Stimulated activated CD8-positive, alpha-beta memory T cell treated with anti-CD3 and anti-CD28 coated beads, Interleukin-2, amount 100 ng/mL, for 1 hour (primary cell): ENCODE data around the gene MYCBP2.
"Not testable (repeated sequence)": the region's sequence is repeated elsewhere in the genome, so short reads cannot be mapped to it uniquely, and the experiment has no call there.

Experiments used
- DNase-seq, 2 donors: peaks; one replicate each; pipeline ENCODE4 v3.0.0-alpha.2; 2020; ENCODE audit warnings: low read depth in 2 of 2

The MYCBP2 gene

DNA sequence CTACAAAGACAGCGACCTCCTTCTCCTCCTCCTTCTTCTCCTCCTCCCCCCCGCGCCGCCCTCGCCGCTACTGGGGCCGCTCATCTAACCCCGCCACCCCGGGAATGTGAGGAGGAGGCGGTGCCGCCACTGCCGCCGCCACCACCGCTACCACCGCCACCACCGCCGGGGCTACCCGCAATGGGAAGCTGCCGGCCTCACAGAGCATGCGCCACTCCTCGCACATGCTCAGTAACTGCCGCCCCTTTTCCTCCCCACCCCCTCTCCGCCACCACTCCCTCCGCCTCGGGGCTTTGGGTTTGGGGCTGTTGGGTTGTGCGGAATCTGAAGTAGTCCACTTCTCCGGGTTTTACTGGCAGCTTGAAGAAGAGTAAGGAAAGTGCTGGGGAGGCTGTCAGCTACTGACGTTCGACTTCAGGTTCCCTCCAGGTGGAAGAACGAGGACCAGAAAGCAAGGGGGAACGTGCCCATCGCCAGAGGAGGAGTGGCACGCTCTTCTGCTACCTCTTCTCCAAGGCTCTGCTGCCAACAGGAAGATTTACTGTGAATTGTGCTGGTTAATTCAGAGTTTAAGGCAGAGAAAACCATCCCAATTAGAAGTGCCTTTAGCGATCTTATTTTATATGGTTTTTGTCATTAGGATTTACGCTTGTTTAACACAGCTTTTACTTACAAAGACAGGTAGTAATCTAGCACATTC is at the start of gene MYCBP2:
Gene MYCBP2 (minus strand): TSS at position 190 of the 700 bp plus-strand sequence. CDS start 319 bp downstream, outside the sequence.
- DNase-seq: peak; percentile 93 to 95

DNA sequence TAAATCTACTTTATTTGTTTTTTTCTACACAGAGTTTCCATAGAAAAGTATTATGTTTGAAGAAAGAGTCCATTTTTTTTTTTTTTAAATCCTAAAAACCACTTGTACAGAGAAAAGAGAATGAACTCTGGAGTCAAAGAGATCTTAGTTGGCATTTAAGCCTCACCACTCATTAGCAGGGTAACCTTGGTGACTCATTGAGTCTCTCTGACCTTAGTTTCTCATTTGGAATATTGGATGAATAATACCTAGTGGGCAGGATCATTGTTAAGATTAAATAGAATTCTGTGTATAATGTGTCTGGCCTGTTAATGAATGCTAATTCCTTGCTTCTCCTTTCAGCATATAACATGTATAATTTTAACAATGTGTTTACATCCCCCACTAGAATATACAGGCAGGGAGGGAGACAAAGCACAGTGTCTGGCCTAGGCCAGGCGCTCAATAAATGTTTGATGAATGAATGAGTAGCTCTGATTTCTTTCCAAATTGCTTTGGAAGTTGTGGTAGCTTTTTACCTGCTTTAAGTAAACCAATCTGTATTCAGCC is 48.7 kb upstream of the MYCBP2 start:
- DNase-seq: no peak

DNA sequence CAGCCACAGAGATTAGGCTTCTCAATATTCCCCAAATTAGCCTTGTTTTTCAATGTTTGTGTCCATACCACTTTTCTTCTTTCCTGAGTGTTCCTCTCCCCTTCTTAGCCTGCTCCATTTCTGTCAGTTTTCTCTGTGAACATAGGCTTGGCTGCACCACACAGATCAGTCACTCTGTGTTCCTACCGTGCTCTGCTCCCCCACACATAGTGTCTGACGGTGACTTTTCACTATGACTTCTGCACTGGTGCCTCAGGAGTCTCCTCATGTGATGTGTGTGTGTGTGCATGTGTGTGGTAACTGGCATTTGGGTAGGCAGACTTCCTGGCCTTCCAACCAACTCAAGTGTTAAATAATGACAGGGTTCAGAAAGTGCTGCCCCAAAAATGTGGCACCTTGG is 47.9 kb upstream of the MYCBP2 start:
- DNase-seq: no peak

- no peak for DNase-seq
Observed at GRCh38 chr13:77374339-77374738, 47.4 kb upstream of the MYCBP2 start.

DNA sequence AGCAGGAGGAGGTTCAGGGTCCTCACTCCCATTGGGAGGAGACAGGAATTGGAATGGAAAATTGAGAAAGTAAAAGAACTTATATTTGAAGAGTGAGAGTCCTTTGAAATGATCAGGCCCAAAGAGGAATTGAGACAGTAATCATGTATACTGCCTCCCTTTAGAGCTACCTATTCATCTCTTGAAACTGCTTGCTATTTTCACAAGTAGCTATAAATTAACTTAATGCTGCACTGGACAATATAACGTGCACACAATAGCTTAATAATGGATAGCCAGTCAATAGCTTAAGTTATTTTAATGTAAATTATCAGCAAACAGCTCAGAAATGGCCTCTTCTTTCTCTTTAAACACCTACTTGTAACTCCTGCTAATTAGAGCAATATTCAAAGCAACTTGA is 46.6 kb upstream of the MYCBP2 start:
- DNase-seq: no peak

GRCh38 chr13:77372275-77372674 is 45.4 kb upstream of the MYCBP2 start:
- no peak for DNase-seq

GRCh38 chr13:77370888-77371287 is 44.0 kb upstream of the MYCBP2 start:
- DNase-seq: no peak

DNA sequence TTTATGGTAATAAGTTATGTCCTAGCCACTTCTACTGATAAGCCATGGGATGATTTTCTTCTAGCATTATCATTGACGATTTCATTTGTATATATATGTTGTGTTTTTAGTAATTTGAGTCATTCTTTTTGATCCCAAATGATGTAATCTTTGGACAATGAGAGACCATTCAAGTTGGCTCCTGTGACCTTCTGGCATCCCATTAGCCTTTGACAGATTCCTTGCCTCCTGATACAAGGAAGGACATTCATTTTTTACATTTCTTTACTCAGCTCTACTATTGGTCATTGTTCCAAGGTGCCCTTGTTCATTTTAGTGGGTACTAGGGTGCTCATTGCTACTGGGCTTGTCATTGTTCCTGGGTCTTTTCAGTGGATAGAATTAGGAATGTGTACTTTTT is 35.3 kb upstream of the MYCBP2 start:
- no peak for DNase-seq

DNA sequence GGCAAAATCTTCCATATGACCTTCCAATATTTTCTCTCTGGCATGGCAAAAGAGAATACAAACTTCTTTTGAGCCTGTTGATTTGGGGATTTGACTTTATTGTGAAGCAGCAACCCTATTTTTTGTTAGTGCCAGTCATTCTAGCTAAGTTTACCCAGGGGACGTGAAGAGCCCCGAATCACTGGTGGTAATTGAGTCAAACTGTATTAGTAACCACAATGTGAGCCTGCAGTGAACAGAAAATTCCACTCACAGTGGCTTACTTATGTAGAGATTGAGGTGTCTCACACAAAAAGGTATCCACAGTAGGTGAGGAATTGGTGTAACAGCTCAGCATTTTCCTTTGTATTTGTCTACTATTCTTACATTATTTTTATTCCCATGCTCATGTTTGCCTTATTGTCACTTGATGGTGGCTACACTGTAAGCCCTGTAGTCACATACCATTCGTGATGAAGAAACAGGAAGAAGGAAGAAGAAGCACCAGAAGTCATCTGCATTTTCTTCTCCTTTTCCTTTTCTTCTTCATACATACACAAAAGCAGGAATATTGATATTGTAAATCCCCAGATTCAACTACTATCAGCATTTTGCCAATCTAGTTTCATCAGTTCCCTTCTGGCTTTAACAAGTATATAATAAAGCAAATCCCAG is 33.3 kb upstream of the MYCBP2 start:
- DNase-seq: no peak

- DNase-seq: no peak
Observed at GRCh38 chr13:77359171-77359570, 32.3 kb upstream of the MYCBP2 start.

- no peak for DNase-seq
Observed at GRCh38 chr13:77358001-77358400, 31.1 kb upstream of the MYCBP2 start.

DNA sequence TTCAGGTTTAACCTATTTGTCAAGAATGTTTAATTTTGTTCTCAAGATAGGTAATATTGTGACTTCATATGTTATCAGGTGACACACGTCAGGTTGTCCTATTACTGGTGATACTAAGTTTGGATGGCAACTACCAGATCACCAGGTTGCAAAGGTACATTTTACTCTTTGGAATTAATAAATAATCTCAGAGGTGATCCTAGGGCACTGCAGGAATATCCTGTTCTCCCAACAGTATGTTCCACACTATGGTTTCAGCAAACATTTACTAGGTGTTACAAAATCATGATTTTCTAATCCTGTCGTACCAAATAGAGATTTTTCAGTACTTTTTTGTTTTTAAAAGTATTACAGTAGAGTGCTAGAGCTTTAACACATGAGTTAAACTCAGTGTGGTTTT is 29.3 kb upstream of the MYCBP2 start:
- DNase-seq: no peak

GRCh38 chr13:77353995-77354394 is 27.1 kb upstream of the MYCBP2 start:
- no peak for DNase-seq

DNA sequence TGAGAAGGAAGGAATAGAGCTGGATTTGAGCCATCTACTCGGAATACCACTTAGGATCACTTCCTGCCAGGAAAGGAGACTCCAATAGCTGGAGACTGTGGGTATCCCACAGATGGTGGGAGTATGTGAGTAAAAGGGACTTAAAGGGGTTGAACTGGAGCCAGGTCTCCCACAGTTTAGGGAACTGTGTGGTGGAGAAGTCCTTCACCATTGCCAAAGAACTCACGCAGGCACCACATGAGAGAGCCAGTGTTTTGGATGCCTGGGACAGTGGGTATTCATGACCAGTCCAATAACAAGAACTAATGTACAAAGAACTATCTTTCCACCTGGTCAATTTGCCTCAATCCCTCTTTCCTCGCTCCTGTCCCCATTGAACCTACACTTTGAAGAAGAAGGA is 24.4 kb upstream of the MYCBP2 start:
- DNase-seq: no peak

GRCh38 chr13:77350811-77351210 is 23.9 kb upstream of the MYCBP2 start:
- DNase-seq: no peak

- no peak for DNase-seq
Observed at GRCh38 chr13:77349365-77349764, 22.5 kb upstream of the MYCBP2 start.

DNA sequence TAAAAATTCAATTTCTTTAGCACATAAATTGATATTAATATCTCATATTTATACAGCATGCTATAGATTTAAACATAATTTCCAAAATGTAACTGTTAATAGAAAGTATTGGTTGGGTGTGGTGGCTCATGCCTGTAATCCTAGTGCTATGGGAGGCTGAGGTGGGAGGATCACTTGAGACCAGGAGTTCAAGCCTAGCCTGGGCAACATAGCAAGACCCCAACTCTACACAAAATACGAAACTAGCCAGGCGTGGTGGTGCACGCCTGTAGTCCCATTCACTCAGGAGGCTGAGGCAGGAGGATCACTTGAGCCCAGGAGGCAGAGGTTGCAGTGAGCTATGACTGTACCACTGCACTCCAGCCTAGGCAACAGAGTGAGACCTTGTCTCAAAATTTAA is 20.5 kb upstream of the MYCBP2 start:
- not testable (repeated sequence) for DNase-seq

DNA sequence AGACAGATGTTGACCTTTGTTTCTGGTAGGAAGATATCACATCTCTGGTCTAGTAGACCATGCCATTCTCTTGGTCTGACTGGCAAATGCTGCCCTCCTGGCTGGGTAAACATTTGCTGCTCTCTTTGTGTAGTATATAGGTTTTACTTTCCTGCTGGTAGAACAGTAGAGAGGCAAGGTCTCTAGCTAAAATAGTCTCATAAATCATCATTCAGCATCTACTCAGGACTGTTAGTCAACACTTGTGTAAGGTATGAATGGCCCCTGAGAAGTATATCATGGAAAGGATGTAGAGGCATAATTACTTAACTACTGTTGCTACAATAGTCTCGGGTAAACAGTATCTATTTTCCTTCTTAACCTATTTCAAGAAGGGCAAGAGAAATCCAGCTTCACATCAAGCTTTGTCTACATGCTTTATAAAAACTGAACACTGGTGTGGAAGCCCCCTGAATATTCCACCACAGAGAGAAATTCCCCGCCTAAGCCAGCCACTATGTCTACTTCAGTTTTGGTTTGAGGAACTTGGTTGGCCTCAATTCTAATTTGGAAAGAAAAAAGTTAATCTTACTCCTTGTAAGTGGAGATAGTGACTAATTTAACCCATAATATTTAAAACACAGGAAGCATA is 18.4 kb upstream of the MYCBP2 start:
- no peak for DNase-seq

GRCh38 chr13:77343841-77344240 is 16.9 kb upstream of the MYCBP2 start:
- DNase-seq: no peak

DNA sequence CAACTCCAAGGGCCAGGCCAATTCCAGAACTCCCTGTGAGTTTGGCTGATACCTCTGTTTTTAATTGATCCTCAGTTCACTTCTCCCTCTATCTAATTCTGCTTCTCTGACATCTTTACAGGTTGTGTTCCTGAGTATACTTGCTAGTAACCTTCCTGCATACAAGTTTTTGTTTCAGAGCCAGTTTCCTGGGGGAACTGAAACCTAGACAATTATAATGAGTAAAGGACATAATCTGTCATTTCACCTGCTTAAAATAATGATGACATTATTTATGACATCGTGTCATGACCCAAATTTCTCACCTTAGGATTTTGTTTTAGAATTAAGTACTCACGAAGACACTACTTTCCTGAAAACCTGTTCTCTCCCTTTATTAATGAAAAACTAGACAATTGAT is 12.5 kb upstream of the MYCBP2 start:
- DNase-seq: no peak

DNA sequence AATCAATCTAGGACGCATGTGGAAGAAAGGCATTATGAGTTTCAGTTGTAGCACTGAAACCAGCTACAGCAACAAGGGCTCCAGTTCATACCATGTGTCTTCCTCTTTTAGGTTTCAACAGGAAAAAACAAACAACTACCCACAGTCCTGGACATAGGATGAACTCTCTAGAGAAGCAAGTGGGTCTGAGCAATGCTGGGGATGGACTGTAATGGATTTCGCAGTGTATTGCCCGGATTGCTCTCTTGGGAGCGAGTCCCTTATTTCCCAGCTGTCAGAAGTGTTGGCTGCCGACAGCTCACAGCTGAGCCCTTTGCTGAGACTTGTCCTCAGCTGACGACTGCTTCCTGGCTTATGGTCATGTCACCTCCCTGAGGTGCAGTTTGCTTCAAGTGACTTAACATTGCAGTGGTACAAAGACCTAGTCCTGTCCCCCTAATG is 12.1 kb upstream of the MYCBP2 start:
- DNase-seq: no peak

DNA sequence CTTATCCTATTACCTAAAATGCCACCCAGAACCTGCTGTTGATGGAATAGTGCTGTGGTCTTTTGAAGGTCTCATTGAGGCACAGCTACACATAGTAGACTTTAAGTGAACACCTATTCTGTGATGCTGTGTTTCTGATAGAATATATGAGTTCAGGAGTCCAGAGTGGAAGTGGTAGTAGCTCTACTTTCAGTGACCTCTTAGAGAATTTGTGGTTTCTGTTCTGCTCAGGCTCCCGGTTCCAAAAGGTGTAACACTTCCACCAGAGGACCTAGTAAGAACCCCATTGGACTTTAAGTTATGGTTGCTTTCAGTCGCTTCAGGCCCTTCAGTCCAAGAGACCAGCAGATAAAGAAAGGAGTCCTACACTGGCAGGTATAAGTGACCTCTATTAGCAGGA is 11.4 kb upstream of the MYCBP2 start:
- DNase-seq: no peak

DNA sequence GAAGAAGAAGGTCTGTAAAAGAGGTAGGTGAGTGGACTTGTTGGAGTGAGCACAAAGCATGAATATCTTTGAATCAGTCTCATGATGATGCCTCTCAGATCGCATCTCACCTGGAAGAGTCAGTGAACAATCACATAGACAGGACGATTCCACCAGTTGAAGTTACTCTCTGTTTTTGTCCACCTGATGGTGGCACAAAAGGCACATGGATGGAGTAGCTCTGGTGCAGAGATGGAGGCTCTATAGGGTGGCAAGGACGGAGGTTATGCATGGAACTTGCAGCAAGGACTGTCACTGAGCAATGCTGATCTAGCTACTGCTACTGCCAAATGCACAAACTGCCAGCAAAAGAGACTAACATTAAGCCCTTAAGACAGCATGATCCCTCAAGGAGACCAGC is 10.3 kb upstream of the MYCBP2 start:
- DNase-seq: no peak
